Stimulated activated CD8-positive, alpha-beta memory T cell treated with anti-CD3 and anti-CD28 coated beads, Interleukin-12 subunit alpha, Interleukin-12 subunit beta, amount 100 ng/mL, for 1 hour (primary cell): Measurements from ENCODE around the gene YPEL3.
A peak's percentile ranks its signal among the peaks of the same experiment; 100 is the strongest.
"Not testable (repeated sequence)": the region's sequence is repeated elsewhere in the genome, so short reads cannot be mapped to it uniquely, and the experiment has no call there.

Experiments
- DNase-seq: peaks from one replicate; pipeline ENCODE4 v3.0.0-alpha.2; 2020; ENCODE audit warnings: low read depth

The YPEL3 gene

DNA sequence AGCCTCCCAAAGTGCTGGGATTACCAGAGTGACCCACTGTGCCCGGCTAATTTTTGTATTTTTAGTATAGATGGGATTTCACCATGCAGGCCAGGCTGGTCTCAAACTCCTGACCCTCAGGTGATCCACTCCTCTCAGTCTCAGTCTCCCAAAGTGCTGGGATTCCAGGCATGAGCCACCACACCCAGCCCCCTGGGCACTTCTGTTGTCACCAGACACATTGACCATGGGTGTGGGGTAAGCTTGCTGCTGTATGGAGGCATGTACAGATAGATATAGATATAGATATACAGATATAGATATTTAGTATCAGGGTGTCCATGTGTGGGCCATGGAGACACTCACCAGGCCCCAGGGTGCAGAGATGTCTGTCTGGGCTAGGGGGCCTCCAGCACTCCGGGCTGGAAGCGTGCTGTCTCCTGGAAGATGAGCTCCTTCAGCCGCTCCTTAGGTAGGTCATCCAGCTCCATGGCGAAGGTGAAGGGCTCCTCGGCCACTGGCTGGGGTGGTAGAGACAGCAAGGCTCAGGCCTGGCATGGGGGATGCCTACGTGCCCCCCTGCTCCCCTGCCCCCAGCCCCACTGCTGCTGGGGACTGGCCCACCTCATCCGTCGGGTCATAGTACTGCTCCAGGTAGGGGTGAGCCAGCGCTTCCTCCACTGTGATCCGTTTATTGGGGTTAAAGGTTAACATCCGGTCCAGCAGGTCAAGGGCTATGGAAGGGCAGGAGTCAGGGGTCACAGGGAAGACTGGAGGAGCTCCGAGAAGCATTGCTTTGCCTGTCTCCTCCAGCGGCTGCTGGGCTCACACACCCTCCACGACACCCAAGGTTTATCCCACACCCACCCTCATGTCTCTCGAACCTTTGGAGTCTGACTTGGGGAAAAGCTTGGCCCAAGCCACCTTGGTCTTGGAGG, 20.5 kb upstream of the YPEL3 start:
- no peak for DNase-seq

DNA sequence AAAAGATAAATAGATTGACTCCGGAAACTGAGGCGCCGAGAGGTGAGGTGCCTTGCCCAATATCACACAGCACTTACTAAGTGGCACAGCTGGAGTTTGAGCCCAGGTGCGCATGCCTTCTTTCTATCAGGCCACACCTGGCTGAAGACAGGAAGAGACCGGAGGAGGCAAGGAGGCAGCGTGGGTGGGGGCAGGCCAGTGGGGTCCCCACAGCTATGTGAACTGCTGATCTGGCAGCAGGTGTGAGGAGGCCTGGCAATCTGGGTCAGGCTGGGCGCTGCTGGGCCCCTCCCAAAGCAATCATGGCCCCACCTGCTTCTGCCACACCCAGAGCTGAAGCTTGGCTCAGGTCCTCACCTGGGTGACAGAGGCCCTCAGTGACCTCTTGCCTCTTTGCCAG, 19.2 kb upstream of the YPEL3 start:
- DNase-seq = no peak

DNA sequence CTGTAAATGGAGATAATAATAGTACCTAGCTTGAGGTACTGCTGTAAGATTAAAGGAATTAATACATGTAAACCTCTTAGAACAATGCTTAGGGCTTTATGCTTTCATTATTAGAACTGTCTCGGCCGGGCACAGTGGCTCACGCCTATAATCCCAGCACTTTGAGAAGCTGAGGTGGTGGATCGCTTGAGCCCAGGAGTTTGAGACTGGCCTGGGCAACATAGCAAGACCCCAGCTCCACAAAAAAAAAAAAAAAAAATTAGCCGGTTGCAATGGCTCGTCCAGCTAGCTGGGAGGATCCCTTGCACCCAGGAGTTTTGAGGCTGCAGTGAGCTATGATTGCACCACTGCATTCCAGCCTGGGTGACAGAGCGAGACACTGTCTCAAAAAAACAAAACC, 18.8 kb upstream of the YPEL3 start:
- DNase-seq = not testable (repeated sequence)

DNA sequence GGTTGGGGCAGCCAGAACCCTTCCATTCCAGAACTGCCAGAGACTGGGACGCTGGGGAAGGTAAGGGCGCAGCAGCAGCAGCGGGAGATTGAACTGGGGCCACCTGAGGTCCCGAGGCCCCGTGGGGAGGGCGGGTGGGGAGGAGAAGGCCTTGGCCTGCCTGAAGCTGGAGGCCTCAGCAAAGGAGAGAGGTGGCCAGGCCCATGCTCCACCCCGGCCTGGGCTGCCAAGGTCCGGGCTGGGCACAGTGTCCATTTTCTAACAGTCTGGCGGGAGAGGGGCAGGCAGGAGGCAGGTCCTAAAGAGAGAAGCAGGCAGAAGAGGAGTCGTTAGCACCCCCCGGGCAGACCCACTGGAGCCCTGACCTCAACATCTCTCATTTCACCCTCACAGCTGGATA, 18.4 kb upstream of the YPEL3 start:
- DNase-seq = no peak

DNA sequence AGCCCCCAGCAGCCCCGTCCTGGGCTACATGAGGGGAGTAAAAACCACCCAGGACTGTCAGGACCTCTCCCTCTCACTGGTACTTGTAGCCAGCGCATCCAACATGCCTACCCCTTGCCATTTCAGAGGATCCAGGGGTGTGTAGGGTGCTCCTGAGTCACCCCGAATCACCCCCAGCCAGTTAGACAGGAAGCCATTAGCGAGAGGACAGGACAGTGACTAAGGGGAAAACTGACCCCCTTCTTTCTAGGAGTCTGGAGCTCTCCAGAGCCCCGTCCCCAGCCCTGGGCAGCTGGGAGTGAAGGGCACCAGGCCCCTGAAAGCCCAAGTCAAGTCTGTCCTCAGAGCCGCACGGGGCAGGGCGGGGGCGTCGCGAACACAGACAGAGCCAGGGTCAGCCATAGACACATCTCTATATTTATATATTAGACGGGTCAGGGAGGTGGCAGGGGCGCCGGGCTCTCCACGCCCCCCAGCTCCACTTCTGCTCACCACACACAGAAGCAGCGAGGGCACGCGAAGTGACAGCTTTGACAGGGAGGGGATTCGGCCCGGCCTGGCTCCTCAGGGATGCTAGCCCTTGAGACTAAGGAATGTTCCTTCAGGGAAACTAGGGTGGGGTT, 17.8 kb upstream of the YPEL3 start:
- DNase-seq = no peak

DNA sequence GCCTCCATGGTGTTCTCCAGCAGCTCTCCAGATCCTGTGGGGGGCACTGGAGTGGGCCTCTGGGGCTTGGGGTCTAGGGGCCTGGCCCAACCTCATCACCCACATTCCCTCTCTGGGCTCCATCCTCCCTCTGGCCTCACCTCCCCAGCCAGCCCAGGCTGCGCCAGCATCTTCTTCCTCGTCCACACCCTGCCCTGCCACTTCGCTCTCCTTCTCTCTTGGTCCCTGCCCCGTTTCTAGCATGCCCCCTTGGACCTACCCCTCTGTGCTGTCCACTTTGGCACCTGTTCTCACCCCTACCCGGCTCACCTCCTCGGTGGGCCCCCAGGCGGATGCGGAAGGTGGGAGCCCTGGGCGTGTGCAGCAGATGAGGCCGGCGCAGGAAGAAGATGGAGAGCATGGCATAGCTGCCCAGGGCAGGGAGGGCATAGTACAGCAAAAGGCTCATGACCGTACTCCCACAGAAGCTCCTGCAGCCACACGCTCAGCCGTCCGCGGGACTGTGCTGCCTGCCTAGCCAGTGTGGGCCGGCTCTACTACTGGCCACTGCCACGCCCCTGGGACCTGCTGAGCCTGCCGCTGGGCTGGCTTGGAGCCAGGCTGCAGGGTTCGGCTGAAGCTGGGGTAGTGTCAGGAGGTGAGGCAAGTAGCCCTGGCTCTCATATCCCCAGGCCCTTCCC, 17.2 kb upstream of the YPEL3 start, which contains the start of gene GDPD3:
TSS of gene GDPD3 (minus strand) at position 507 of the 680 bp plus-strand sequence. CDS start at position 448, 59 bp downstream.
- no peak for DNase-seq

DNA sequence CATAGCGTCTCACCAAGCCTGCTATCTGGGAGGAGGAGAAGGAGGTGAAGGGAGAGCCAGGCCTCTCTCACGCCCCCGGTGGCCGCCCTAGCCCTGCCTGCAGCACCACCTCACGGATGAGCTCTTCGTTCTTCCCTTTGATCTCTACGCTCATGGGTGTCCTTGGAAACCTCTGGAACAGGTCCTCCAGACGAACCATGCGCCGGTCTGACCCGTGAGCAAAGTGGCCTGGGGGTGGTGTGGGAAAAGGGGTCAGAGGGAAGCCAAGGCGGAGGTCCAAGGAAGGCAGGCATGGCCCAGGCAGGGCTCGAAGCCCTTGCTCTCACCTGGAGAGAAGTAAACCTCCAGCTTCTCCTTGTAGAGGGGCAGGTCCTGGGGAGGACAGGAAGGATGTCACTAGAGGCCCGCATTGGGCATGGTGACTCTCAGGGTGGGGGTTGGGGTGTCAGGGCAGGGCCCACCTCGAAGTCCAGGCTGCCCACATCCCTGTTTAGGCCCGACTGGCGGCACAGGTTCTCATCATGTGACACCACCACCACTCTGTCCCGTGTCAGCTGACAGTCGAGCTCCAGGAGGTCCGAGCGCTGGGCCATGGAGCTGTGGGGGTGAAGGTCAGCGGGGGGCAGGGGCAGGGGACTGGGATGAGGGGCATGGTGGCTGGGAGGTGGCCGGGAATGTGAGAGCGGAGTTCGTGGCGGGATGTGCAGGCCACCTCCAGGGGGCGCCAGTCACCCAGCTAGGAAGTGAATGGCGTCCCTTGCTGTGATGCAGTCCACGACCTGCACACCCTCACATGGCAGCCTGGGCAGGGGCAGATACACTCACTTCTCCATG, 16.4 kb upstream of the YPEL3 start:
- DNase-seq = peak; percentile 37

DNA sequence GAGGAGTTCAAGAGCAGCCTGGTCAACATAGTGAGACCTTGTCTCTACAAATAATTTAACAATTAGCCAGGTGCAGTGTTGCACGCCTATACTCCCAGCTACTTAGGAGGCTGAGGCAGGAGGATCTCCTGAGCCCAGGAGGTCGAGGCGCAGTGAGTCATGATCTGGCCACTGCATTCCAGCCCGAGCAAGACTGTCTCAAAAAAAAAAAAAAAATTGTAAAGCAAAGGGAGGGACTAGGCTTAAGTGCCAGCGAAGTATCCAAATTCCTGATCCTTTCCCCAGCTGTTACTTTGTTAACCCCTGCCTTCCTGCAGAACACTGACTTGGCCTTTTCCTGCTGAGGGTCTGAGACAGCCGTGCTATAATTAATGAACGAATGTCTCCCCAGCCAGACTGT, 14.6 kb upstream of the YPEL3 start:
- no peak for DNase-seq

DNA sequence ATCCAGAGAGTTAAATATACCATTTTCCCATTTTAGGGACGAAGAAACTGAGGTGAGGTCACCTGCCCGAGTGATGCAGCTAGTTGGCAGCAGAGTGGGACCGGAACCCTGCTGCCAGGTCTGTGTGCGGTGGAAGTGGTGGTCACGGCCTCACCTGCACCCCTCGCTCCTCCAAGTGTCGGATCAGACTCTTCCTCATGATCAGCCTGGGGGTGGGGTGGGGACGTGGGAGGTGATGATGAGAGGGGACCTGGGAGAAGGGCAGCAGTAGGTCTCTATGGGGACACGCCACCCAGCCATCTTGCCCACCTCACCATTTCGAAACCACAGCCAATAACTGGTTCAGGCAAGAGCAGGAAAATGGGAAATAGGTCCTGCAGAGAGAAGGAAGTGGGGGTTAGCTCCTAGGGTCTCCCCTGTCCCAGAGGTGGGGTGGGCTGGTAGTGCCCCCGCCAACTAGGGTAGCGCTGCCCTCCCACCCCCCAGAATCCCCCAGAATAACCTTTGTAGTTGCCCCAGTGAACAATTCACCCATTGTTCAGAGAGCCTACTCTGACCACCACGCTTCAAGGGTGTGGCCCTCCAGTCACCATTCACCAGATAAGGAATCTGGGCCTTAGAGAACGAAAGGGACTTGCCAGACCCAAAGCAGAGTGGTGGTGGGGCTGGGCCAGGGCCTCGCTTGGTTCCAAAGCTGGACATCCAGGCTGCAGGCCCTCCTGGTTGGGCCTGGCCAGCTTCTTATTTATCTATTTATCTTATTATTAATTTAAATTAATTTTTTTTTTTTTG, 12.2 kb upstream of the YPEL3 start:
- no peak for DNase-seq

DNA sequence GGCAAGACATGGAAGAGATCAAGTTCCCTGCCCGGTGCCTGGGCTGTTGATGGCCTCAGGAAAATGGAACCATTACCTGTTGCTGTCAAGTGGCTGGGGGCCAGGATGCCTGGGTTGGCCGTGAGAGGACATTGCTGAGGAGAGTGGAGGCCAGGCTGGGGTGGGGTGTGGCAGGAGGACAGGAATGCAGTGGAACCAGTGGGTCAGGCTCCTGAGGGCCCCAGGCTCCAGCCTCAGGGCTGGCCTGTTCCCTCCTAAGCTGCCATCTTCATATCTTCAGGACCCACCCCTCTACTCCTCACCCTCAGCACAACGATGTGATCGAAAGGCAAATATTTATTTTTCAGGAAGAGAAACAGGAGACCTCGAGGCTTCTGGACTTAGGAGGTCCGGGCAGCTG, 8.5 kb upstream of the YPEL3 start:
- DNase-seq = no peak

DNA sequence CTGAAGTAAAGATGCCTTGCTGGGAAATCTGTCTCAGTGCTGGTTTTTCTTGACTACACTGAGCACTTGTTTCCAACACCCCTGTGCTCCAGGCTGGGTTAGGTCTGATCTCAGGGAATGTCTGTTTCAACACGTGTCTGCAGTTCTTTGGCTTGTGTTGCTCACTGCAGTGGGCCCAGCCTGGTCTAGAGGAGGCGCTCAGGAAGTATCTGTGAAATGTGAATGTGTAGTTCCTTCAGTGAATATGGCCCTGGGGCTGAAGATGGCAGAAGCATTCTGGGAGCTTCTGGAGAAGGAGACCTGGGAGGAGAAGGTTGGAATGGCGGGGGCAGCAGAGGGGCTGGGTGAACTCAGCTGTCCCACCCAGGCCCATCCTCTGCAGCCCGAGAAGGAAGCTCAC, 8.1 kb upstream of the YPEL3 start:
- DNase-seq = no peak

DNA sequence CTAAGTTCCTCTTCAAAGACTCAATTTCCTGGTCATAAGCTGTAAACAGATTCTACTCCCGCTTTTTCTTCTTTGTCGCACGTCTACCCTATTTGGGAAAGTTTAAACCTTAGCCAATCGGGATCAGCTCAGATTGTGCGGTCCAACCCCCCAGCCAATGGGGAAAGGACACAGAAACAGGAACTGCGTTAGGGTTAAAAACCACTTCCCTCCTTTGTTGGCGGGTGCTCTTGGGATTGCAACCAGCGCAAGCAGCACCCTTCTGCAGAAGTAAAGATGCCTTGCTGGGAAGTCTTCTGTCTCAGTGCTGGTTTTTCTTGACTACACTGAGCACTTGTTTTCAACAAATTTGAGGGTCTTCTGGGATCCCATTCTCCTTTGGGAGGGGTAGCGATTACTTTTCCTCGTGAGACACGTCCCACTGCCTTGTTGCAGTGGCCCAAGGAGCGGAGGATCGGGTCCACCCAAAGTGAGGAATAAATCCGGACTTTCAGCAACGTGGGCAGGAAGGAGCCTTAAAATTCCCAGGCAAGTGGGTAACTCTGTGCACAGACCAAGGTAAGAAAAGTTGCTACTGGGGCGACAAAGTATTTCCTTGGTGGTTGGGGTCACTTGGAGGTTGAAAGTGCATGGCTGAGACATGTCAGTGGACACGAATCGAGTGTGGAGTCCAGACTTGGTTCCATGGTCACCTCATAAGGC, 1.0 kb upstream of the YPEL3 start:
- no peak for DNase-seq

DNA sequence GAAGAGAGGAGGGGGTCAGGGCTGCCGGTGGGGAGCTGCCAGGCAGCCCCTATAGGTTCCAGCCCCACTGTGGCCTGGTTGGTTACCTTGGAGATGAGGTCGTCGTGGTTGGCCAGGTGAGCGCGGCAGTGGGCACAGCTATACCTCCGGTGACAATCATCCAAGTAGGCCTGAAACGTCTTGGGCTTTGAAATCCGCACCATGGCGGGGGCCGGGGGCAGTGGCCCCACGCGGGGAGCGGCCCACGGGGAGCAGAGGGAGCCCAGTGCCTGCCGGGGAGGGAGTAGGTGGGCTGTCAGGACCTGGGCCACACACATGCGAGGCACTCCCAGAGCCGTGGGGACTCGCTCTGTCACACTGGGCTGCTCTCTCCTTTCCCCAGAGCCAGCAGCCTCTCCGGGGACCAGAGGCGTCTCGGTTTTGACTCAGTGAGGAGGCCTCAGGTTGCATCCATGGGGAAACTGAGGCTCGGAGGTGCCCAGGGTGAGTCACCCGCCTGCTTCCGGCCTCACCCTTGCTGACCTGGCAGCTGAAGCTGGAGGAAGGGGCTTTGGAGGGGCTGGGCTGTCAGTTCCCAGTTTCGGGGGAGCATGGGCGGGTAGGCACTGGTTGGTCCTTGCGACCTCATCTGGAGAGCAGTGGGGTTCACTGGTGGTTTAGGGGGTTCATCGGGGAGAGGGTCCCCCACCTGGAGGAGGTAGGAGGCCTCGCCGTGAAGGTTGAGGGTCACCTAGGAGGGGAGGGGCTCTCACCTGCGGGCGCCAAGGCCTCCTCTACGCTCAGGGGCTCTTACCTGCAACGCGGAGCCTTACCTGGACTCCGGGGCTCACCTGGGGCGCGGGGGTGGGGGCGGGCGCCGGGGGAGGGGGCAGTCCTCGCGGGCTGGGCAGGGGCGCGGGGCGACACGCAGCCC, 591 bp downstream of the YPEL3 start:
- DNase-seq = no peak

DNA sequence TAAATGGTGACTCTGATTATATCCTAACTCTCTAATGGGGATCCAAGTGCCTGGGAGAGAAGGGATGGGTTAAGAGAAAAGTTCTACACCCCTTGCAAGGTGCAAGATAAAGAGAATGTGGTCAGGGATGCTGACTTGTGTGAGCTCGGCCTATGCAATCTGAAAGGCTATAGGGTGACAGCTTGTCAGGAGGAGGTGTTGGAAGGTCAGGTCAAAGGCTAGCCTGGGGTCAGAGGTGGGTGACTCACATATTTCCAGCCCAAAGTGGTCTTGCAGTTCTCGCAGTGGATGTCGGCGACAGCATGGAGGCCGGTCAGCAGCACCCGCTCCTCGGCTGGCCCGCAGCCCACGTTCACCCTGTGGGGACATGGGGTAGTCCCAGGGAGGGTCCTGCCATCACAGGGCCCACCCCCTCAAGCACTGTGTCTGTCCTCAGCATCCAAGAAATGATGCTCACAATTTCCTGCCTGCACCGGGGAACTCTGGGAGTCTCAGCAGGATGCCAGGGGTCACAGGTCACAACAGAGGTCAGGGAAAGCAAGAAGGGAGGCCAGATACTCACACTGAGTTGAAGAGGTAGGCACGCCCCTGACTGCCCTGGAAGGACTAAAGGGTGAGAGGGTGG, 1.4 kb downstream of the YPEL3 start:
- no peak for DNase-seq

DNA sequence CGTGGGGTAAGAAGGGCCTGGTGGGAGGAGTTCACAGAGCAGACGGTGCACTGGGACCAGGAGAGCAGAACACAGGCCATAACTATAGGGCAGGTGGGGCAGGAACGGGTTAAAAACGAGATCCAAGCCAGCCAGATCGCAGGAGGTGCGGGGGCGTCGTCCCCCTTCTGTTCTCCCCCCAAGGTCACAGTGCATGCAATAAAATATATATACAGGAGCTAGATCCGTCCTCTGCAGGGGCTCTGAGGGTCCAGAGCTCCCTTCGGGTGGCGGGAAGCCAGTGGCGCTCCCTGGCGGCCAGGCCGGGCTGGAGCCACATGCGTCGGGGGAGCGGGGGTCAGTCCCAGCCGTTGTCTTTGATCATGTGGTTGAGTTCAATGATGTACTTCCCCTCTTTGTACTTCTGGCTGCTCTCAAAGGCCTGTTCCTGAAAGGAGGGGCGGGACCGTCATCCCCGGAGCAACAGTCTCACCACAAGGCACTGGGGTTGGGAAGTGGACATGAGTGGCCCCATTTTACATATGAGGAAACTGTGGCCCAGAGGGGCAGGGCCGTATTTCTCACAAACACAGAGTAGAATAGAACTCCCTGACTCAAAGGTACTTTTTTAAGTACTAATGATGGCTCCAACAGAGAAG, 3.5 kb downstream of the YPEL3 start:
- peak; percentile 27 for DNase-seq

DNA sequence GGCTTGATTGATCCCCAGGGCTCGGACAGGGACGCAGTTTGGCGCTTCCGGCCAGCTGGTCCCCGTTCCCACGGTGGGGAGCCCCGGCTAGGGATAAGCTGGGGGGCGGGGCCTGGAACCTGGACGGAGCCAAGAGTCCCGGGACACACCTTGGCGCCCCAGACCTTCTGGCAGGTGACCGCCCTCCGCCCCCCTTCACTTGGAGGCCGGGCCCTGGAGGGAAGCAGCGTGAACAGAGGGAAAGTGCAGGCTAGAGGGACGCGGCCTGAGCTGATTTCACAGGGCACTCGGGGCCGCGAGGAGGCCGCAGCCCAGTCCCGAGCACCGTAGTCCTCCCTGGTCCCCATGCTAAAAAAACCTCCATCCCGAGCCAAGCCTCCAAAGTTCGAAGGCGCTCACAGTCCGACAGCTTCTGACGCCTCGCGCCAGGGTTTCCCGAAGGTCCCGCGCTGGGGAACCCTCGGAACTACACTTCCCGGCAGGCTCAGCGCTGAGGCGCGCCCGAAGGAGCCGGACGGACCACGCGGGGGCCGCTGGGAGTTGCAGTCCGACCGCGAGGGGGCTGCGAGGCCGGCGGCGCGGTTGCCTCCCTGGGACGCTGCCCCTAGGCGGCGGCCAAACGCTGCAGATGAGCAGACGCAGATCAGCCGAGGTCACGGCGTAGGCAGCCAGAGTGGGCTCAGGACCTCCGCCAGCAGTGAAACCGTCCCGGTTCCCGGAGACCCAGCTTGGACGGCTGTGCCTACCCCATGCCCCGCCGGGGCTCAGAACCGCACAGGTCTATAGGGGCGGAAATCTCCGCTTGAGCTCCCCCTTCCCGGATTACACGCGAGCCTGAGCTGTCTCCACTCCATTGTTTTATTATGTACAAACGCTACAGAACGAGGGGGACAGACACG, 4.3 kb downstream of the YPEL3 start, which contains the start of gene TBX6:
TSS of gene TBX6 (minus strand) at position 451 of the 899 bp plus-strand sequence. CDS start 731 bp downstream, outside the sequence.
- peak; percentile 89 for DNase-seq
